Mesenchymal stem cell (in vitro differentiated cells and primary cell): ENCODE results near the gene CCDC102B.
A peak's percentile ranks its signal among the peaks of the same experiment; 100 is the strongest.

Experiments used
- DNase-seq: peaks from one replicate; pipeline ENCODE4 v3.0.0-alpha.2; 2013
- H2AFZ ChIP-seq: one replicate; pipeline ENCODE4 v1.6.1; 2013; ENCODE audit warnings: low read depth, mild to moderate bottlenecking, control low read depth, inconsistent platforms, low read length, moderate library complexity
- H2AK5ac ChIP-seq: 2 replicates; pipeline ENCODE4 v1.6.1; 2013; ENCODE audit warnings: low read length, moderate library complexity, mild to moderate bottlenecking, inconsistent platforms; ENCODE audit not compliant: severe bottlenecking
- H2BK120ac ChIP-seq: one replicate; pipeline ENCODE4 v1.6.1; 2013; ENCODE audit warnings: low read depth, mild to moderate bottlenecking, inconsistent platforms, low read length, moderate library complexity
- H2BK12ac ChIP-seq, 2 experiments: one replicate each; pipeline ENCODE4 v1.6.1; 2013; ENCODE audit warnings: inconsistent platforms in 2 of 2, low read length in 2 of 2, mild to moderate bottlenecking in 2 of 2, moderate library complexity in 2 of 2, control low read depth in 1 of 2
- H2BK15ac ChIP-seq: one replicate; pipeline ENCODE4 v1.6.1; 2013; ENCODE audit warnings: mild to moderate bottlenecking, low read depth, inconsistent platforms; ENCODE audit not compliant: poor library complexity, severe bottlenecking
- H2BK5ac ChIP-seq: 2 replicates; pipeline ENCODE4 v1.6.1; 2013; ENCODE audit warnings: low read depth, mild to moderate bottlenecking, low read length, control low read depth, inconsistent platforms; ENCODE audit not compliant: poor library complexity, severe bottlenecking
- H3K14ac ChIP-seq, 2 experiments: one replicate each; pipeline ENCODE4 v1.6.1; 2013; ENCODE audit warnings: inconsistent platforms in 2 of 2, low read length in 2 of 2, control low read depth in 1 of 2, mild to moderate bottlenecking in 1 of 2, moderate library complexity in 1 of 2
- H3K18ac ChIP-seq, 2 experiments: one replicate each; pipeline ENCODE4 v1.6.1; 2013; ENCODE audit warnings: inconsistent platforms in 2 of 2, low read length in 2 of 2, control low read depth in 1 of 2, low read depth in 1 of 2, mild to moderate bottlenecking in 1 of 2
- H3K23ac ChIP-seq, 2 experiments: one replicate each; pipeline ENCODE4 v1.6.1; 2013; ENCODE audit warnings: inconsistent platforms in 2 of 2, low read length in 2 of 2, mild to moderate bottlenecking in 2 of 2, moderate library complexity in 2 of 2, control low read depth in 1 of 2
- H3K27ac ChIP-seq: 2 replicates; pipeline ENCODE4 v1.5.1; 2013; ENCODE audit warnings: mild to moderate bottlenecking, moderate library complexity, low read length, control low read depth, inconsistent platforms; ENCODE audit not compliant: poor library complexity, severe bottlenecking
- H3K27me3 ChIP-seq, 2 experiments: 2 replicates each; pipeline versions ENCODE4 v1.6.1 to v1.7.0; 2013; ENCODE audit warnings: low read length in 2 of 2, mild to moderate bottlenecking in 2 of 2, moderate library complexity in 2 of 2, control low read depth in 1 of 2, inconsistent platforms in 1 of 2; ENCODE audit not compliant: control insufficient read depth in 1 of 2, insufficient read depth in 1 of 2
- H3K36me3 ChIP-seq, 2 experiments: 2 replicates each; pipeline versions ENCODE4 v1.6.1 to v1.7.0; 2013; ENCODE audit warnings: low read length in 2 of 2, control low read depth in 1 of 2, inconsistent platforms in 1 of 2, low read depth in 1 of 2, mild to moderate bottlenecking in 1 of 2; ENCODE audit not compliant: insufficient read depth in 2 of 2, control insufficient read depth in 1 of 2
- H3K4ac ChIP-seq, 2 experiments: one replicate each; pipeline ENCODE4 v1.6.1; 2013; ENCODE audit warnings: inconsistent platforms in 2 of 2, low read length in 2 of 2, mild to moderate bottlenecking in 2 of 2, moderate library complexity in 2 of 2, control low read depth in 1 of 2, low read depth in 1 of 2
- H3K4me1 ChIP-seq: 2 replicates; pipeline ENCODE4 v1.6.1; 2013; ENCODE audit warnings: low read depth, low read length, control low read depth; ENCODE audit not compliant: control insufficient read depth, insufficient read depth
- H3K4me2 ChIP-seq: 2 replicates; pipeline ENCODE4 v1.6.1; 2013; ENCODE audit warnings: low read length, mild to moderate bottlenecking, inconsistent platforms; ENCODE audit not compliant: poor library complexity, severe bottlenecking
- H3K4me3 ChIP-seq, 2 experiments: 2 replicates each; pipeline versions ENCODE4 v1.5.1 to v1.7.0; 2013; ENCODE audit warnings: low read length in 2 of 2, mild to moderate bottlenecking in 2 of 2, control low read depth in 1 of 2, low read depth in 1 of 2; ENCODE audit not compliant: insufficient read depth in 1 of 2
- H3K79me1 ChIP-seq: replicated peaks from 2 replicates; pipeline ENCODE4 v1.6.1; 2013; ENCODE audit warnings: mild to moderate bottlenecking, control low read depth, low read length, inconsistent platforms; ENCODE audit not compliant: poor library complexity, severe bottlenecking
- H3K9ac ChIP-seq: 2 replicates; pipeline ENCODE4 v1.7.0; 2013; ENCODE audit warnings: mild to moderate bottlenecking, low read length, moderate library complexity
- H3K9me3 ChIP-seq: 2 replicates; pipeline ENCODE4 v1.7.0; 2013; ENCODE audit warnings: mild to moderate bottlenecking, low read length; ENCODE audit not compliant: control insufficient read depth
- H4K8ac ChIP-seq: one replicate; pipeline ENCODE4 v1.6.1; 2013; ENCODE audit warnings: inconsistent platforms, mild to moderate bottlenecking, low read length, moderate library complexity
- H4K91ac ChIP-seq: one replicate; pipeline ENCODE4 v1.6.1; 2013; ENCODE audit warnings: mild to moderate bottlenecking, low read length, inconsistent platforms
- WGBS: methylation state at CpG from one replicate; pipeline ENCODE4 v1.1.7; 2013; ENCODE audit warnings: mixed read lengths; 5-methylcytosine and 5-hydroxymethylcytosine counted together

The CCDC102B gene

GRCh38 chr18:68796936-68797690 lies 767 bp upstream of the CCDC102B start:
- Histone ChIP-seq H3K9me3 (no peaks in the 10 kb centered on the region), H2AFZ (no peak overlapping the region), H3K14ac (no peak overlapping the region), H2AK5ac (no peak overlapping the region), H3K4me2 (no peak overlapping the region), H3K18ac (peak overlapping the region in 1 of 2 experiments; percentile 33), H3K4ac (no peak overlapping the region), H2BK12ac (no peak overlapping the region), H4K8ac (no peak overlapping the region), H2BK15ac (no peak overlapping the region), H3K4me1 (no peaks in the 10 kb centered on the region), H3K27me3 (no peaks in the 10 kb centered on the region), H2BK5ac (no peak overlapping the region), H3K27ac (peak overlapping the region; percentile 59), H3K23ac (no peak overlapping the region), H2BK120ac (peak overlapping the region; percentile 49), H3K79me1 (no peaks in the 10 kb centered on the region), H4K91ac (no peak overlapping the region), H3K4me3 (peak overlapping the region in 1 of 2 experiments; percentile 31), H3K36me3 (no peaks in the 10 kb centered on the region), H3K9ac (no peak overlapping the region)
- 44% methylated on average over 5 of the region's 7 CpGs for WGBS
- peak; percentile 87 for DNase-seq

GRCh38 chr18:68800075-68800474 lies 2.2 kb downstream of the CCDC102B start:
- Histone ChIP-seq H3K4me3 (no peak overlapping the region), H2BK5ac (no peak overlapping the region), H3K23ac (no peak overlapping the region)

GRCh38 chr18:68803356-68803755 lies 5.5 kb downstream of the CCDC102B start:
- Histone ChIP-seq H3K4ac (no peak overlapping the region), H3K79me1 (no peaks in the 10 kb centered on the region), H3K4me1 (no peaks in the 10 kb centered on the region), H3K9ac (no peak overlapping the region), H3K36me3 (no peaks in the 10 kb centered on the region), H3K9me3 (no peaks in the 10 kb centered on the region), H3K4me2 (no peak overlapping the region), H3K4me3 (no peak overlapping the region), H3K18ac (no peak overlapping the region), H2BK5ac (no peak overlapping the region), H2BK120ac (no peak overlapping the region), H2AFZ (no peak overlapping the region), H2AK5ac (no peak overlapping the region), H3K23ac (no peak overlapping the region), H2BK12ac (no peak overlapping the region), H4K91ac (no peak overlapping the region), H3K27me3 (no peaks in the 10 kb centered on the region), H2BK15ac (no peak overlapping the region), H3K27ac (no peak overlapping the region), H4K8ac (no peak overlapping the region), H3K14ac (no peak overlapping the region)
- 25% methylated on average over 3 of the region's 3 CpGs for WGBS
- DNase-seq: peak; percentile 95

More at GRCh38 chr18:68800075-68800474, 2.2 kb downstream of the CCDC102B start:
- Histone ChIP-seq H3K27me3 (no peaks in the 10 kb centered on the region), H3K14ac (no peak overlapping the region), H2AFZ (no peak overlapping the region), H3K9ac (no peak overlapping the region), H3K4ac (no peak overlapping the region), H3K36me3 (no peaks in the 10 kb centered on the region), H2AK5ac (no peak overlapping the region), H3K9me3 (no peaks in the 10 kb centered on the region), H3K4me2 (no peak overlapping the region), H3K4me1 (no peaks in the 10 kb centered on the region), H4K91ac (no peak overlapping the region), H3K18ac (no peak overlapping the region), H2BK15ac (no peak overlapping the region), H2BK120ac (no peak overlapping the region), H4K8ac (no peak overlapping the region), H3K79me1 (no peaks in the 10 kb centered on the region), H2BK12ac (no peak overlapping the region), H3K27ac (no peak overlapping the region)
- no peak for DNase-seq
- 26% methylated on average over 6 of the region's 7 CpGs for WGBS

- Histone ChIP-seq H2BK15ac (no peak overlapping the region), H3K18ac (no peak overlapping the region), H3K4ac (no peak overlapping the region), H2BK12ac (no peak overlapping the region), H3K4me2 (no peak overlapping the region), H4K8ac (no peak overlapping the region), H2BK120ac (no peak overlapping the region), H3K4me3 (no peak overlapping the region), H3K9ac (peak overlapping the region; percentile 12), H3K23ac (no peak overlapping the region), H3K14ac (no peak overlapping the region), H3K27ac (no peak overlapping the region), H3K36me3 (no peaks in the 10 kb centered on the region), H3K27me3 (no peaks in the 10 kb centered on the region), H3K9me3 (no peaks in the 10 kb centered on the region), H3K4me1 (no peaks in the 10 kb centered on the region), H2BK5ac (no peak overlapping the region), H3K79me1 (no peaks in the 10 kb centered on the region), H2AK5ac (no peak overlapping the region), H2AFZ (no peak overlapping the region), H4K91ac (no peak overlapping the region)
- WGBS: 42% methylated on average over 3 of the region's 3 CpGs
- peak; percentile 58 for DNase-seq
Observed at GRCh38 chr18:68817584-68817983, 19.7 kb downstream of the CCDC102B start.
